Adrenal gland (tissue), 19 donors: Measurements from ENCODE around the gene VCAN. TPM values are rescaled to one million over a fixed set of nuclear protein-coding genes. Genes with fewer than 3 reads are reported as not detected.

ENCODE experiments used
- DNase-seq, 7 donors: peaks; one replicate each; pipeline ENCODE4 v3.0.0-alpha.2; 2019 to 2020
- H3K27ac ChIP-seq, 5 donors: fragments of 200-600 bp; sonication (generic) in 4 of 5; 1 replicate in 3 of 5; 2 replicates in 2 of 5; pipeline versions ENCODE4 v1.5.1 to v1.8.0; 2016 to 2020; ENCODE audit warnings: mild to moderate bottlenecking in 1 of 5
- H3K27me3 ChIP-seq: fragments of 200-600 bp; 2 replicates; pipeline ENCODE4 v1.8.0; 2021
- H3K36me3 ChIP-seq, 2 donors: fragments of 200-600 bp; replicated peaks in 1 of 2; 1 replicate in 1 of 2; 2 replicates in 1 of 2; pipeline versions ENCODE4 v1.5.1 to v1.8.0; 2018 to 2022
- H3K4me1 ChIP-seq, 2 donors: fragments of 200-600 bp; replicated peaks in 1 of 2; 1 replicate in 1 of 2; 2 replicates in 1 of 2; pipeline versions ENCODE4 v1.5.1 to v1.8.0; 2018 to 2021
- H3K4me3 ChIP-seq, 4 donors: fragments of 200-600 bp; sonication (generic) in 3 of 4; one replicate each; pipeline ENCODE4 v1.5.1; 2016 to 2018
- H3K9me3 ChIP-seq, 3 donors: fragments of 200-600 bp; sonication (generic) in 1 of 3; replicated peaks in 1 of 3; 1 replicate in 2 of 3; 2 replicates in 1 of 3; pipeline versions ENCODE4 v1.5.1 to v1.8.0; 2016 to 2021
- POLR2A ChIP-seq, 2 donors: fragments of 450-650 bp; IDR thresholded peaks; one replicate each; pipeline ENCODE4 v1.6.1; 2017; ENCODE audit warnings: antibody characterized with exemption in 2 of 2, mild to moderate bottlenecking in 2 of 2, moderate library complexity in 1 of 2
- WGBS, 4 donors: extraction: QIAGEN DNeasy Blood & Tissue Kit in 2 of 4; methylation state at CpG; one replicate each; pipeline versions ENCODE4 v1.1.5 to v1.1.7; 2013 to 2017; 5-methylcytosine and 5-hydroxymethylcytosine counted together
- intact Hi-C, 2 donors: fragments of 100-400 bp; cut with DNase I; formaldehyde crosslinking; loops; one replicate each; pipeline versions ENCODE4 v1.14.1 to v1.15.0; 2022 to 2023
- long read RNA-seq, 10 donors: library from polyadenylated mRNA in 3 of 10; unstranded in 2 of 10; stranded (forward) in 1 of 10; transcript quantifications; one replicate each; pipeline ENCODE4 v2.0.0 and lab custom pipeline, GENCODE V29; 2021 to 2026
- polyA plus RNA-seq, 3 donors: library from polyadenylated mRNA; stranded (reverse); fragments of 200-250 nt in 2 of 3; fragments of 350-450 nt in 1 of 3; fragmentation: Illumina TruSeq in 1 of 3; extraction: RNeasy Lipid Tissue Mini Kit (QIAGEN cat#74804) in 1 of 3; gene quantifications; one replicate each; pipeline ENCODE4 v1.2.3, GENCODE V29; 2013 to 2014
- total RNA-seq, 9 donors: library from RNA; depleted of rRNA in 4 of 9; stranded (reverse); fragments of >200 nt in 4 of 9; fragments of 120-200 nt in 1 of 9; fragmentation: NEBNext Ultra II Directional in 1 of 9; extraction: Animal tissue kit (Norgen Biotek cat#: 25700) in 1 of 9; gene quantifications; one replicate each; pipeline versions ENCODE4 v1.1.0 to v1.2.4, GENCODE V29; 2013 to 2023
- TF ChIP-seq, protein P1 (sequence below), 6 experiments: fragments of 450-650 bp in 4 of 6; fragments of 200-600 bp in 2 of 6; sonication (generic) in 1 of 6; IDR thresholded peaks; 1 replicate in 5 of 6; 2 replicates in 1 of 6; pipeline versions ENCODE4 v1.5.1 to v1.8.0; 2016 to 2021; ENCODE audit warnings: antibody characterized with exemption in 6 of 6, mild to moderate bottlenecking in 2 of 6, moderate library complexity in 1 of 6
- donor health status: healthy with polysubstance abuse.
- donor health status: Bipolar disorder and iron deficiency.
- donor health status: DM: yes; HTN: yes; CAD: no.
- donor health status: DM: no; HTN: no; CAD: no.
- donor health status: DM: no; HTN: no; CAD: no.
- donor health status: DM: yes; HTN: yes; CAD: no.

Gene VCAN
- total RNA-seq, result 100 to 1,000 TPM in 8 of 9 donors, 10 to 100 TPM in 1; 36.4 to 171 (median 154) TPM
- 10 to 100 TPM; 10.0 to 38.5 (median 31.9) TPM for polyA plus RNA-seq
- long read RNA-seq, donor 1, full-length matches to known transcripts, result 10 of 10 reads
- long read RNA-seq, donor 1, partial matches to known transcripts, result 0 of 10 reads
- long read RNA-seq, donor 1, other reads (novel, unspliced or antisense), result 0 of 10 reads
- long read RNA-seq, donor 2, full-length matches to known transcripts, result 6 of 6 reads
- long read RNA-seq, donor 2, partial matches to known transcripts, result 0 of 6 reads
- long read RNA-seq, donor 2, other reads (novel, unspliced or antisense), result 0 of 6 reads
- long read RNA-seq, donor 3, full-length matches to known transcripts, result 4 of 4 reads
- long read RNA-seq, donor 3, partial matches to known transcripts, result 0 of 4 reads
- long read RNA-seq, donor 3, other reads (novel, unspliced or antisense), result 0 of 4 reads
- long read RNA-seq, donor 4, full-length matches to known transcripts, result 9 of 16 reads
- long read RNA-seq, donor 4, partial matches to known transcripts, result 3 of 16 reads
- long read RNA-seq, donor 4, other reads (novel, unspliced or antisense), result 4 of 16 reads
- long read RNA-seq, donor 5, full-length matches to known transcripts, result 7 of 10 reads
- long read RNA-seq, donor 5, partial matches to known transcripts, result 2 of 10 reads
- long read RNA-seq, donor 5, other reads (novel, unspliced or antisense), result 1 of 10 reads
- long read RNA-seq, donor 6, transcript VCAN-210 (7 exons, 3,973 nt), result major isoform, 8 of 10 reads
- long read RNA-seq, donor 6, partial matches to known transcripts, result 0 of 10 reads
- long read RNA-seq, donor 6, other reads (novel, unspliced or antisense), result 2 of 10 reads
- long read RNA-seq, donor 7, partial matches to known transcripts, result 0 of 4 reads
- long read RNA-seq, donor 7, other reads (novel, unspliced or antisense), result 0 of 4 reads
- long read RNA-seq, donor 8, full-length matches to known transcripts, result 26 of 81 reads
- long read RNA-seq, donor 8, partial matches to known transcripts, result 55 of 81 reads
- long read RNA-seq, donor 8, other reads (novel, unspliced or antisense), result 0 of 81 reads
- long read RNA-seq, donor 9, full-length matches to known transcripts, result 27 of 27 reads
- long read RNA-seq, donor 9, partial matches to known transcripts, result 0 of 27 reads
- long read RNA-seq, donor 9, other reads (novel, unspliced or antisense), result 0 of 27 reads
- long read RNA-seq, donor 10, full-length matches to known transcripts, result 11 of 22 reads
- long read RNA-seq, donor 10, partial matches to known transcripts, result 11 of 22 reads
- long read RNA-seq, donor 10, other reads (novel, unspliced or antisense), result 0 of 22 reads

DNA sequence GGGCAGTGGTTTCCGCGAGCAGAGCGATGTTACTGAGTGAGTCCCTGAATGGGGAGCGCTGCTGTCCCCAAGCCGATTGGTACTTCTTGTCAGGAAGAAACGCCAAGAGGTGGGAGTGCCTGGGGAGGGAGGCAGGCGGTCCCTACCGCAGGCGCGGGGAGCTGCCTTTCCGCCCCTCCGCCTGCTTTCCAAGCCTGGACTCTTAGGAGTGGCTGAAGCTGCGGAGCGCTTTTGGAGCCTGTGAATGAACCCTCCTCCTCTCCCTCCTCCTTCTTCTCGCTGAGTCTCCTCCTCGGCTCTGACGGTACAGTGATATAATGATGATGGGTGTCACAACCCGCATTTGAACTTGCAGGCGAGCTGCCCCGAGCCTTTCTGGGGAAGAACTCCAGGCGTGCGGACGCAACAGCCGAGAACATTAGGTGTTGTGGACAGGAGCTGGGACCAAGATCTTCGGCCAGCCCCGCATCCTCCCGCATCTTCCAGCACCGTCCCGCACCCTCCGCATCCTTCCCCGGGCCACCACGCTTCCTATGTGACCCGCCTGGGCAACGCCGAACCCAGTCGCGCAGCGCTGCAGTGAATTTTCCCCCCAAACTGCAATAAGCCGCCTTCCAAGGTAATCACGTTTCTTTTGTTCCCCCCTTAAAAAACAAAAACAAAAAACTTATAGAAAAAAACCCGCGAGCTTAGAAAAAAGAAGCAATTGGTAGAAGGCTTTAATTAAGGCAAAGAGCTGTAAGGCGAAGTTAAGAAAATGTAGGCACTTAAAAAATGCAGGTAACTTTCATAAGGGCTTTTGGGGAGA lies at the start of gene VCAN:
Gene VCAN (plus strand): TSS at position 340 of the 808 bp plus-strand sequence. CDS start 11,775 bp downstream, outside the sequence.
- DNase-seq, result peak; percentile 49 to 78 (median 55)
- Histone ChIP-seq H3K27me3 (peaks cover 29% of the 10 kb centered on the region), H3K36me3 (no peaks in the 10 kb centered on the region), H3K4me3 (peak within 1 kb of the TSS in 2 of 4 donors; percentile 2 to 56), H3K27ac (peak within 1 kb of the TSS in 3 of 5 donors; percentile 8 to 77 (median 75)), H3K9me3 (no peaks in the 10 kb centered on the region), H3K4me1 (peaks cover 0 to 29% of the 10 kb centered on the region in 2 donors)
- TF ChIP-seq POLR2A (IDR thresholded peaks at IDR 0.05), result peak in 1 of 2 donors; percentile 56
- TF ChIP-seq, protein P1, sequence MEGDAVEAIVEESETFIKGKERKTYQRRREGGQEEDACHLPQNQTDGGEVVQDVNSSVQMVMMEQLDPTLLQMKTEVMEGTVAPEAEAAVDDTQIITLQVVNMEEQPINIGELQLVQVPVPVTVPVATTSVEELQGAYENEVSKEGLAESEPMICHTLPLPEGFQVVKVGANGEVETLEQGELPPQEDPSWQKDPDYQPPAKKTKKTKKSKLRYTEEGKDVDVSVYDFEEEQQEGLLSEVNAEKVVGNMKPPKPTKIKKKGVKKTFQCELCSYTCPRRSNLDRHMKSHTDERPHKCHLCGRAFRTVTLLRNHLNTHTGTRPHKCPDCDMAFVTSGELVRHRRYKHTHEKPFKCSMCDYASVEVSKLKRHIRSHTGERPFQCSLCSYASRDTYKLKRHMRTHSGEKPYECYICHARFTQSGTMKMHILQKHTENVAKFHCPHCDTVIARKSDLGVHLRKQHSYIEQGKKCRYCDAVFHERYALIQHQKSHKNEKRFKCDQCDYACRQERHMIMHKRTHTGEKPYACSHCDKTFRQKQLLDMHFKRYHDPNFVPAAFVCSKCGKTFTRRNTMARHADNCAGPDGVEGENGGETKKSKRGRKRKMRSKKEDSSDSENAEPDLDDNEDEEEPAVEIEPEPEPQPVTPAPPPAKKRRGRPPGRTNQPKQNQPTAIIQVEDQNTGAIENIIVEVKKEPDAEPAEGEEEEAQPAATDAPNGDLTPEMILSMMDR (IDR thresholded peaks at IDR 0.05), result no peak
- intact Hi-C loops, result no loop called here
- WGBS, 4 donors, result 0 to 2% (median 1%) methylated on average over 35 to 43 of the region's 43 CpGs

DNA sequence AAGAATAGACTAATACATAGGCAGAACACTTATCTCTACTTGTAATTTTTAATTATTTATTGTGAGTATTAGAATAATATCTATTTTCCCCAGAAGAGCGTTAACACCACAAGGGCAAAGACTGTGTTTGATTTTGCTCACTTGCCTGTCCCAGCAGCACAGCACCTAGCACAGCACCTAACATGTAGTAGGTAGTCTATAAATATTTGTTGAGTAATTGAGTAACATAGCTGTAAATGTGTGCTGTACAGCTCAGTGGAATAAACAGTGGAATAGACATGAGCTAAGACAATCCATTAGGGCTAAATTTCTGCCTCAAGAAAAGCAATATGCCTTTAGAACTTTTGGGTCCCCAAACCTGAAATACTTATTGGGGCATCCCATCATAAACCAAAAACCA lies 49.3 kb upstream of the VCAN start:
- H3K4me1 ChIP-seq, result no peaks in the 10 kb centered on the region
- DNase-seq, result no peak
- no peaks in the 10 kb centered on the region for H3K36me3 ChIP-seq
- H3K27me3 ChIP-seq, result no peaks in the 10 kb centered on the region
- no peak overlapping the region for H3K27ac ChIP-seq
- H3K4me3 ChIP-seq, result no peak overlapping the region
- 92 to 99% (median 95%) methylated on average over 1 of the region's 1 CpG for WGBS, 4 donors
- intact Hi-C loops, result no loop called here
- TF ChIP-seq, protein P1 (IDR thresholded peaks at IDR 0.05), result no peak
- TF ChIP-seq POLR2A (IDR thresholded peaks at IDR 0.05), result no peak
- H3K9me3 ChIP-seq, result no peaks in the 10 kb centered on the region

DNA sequence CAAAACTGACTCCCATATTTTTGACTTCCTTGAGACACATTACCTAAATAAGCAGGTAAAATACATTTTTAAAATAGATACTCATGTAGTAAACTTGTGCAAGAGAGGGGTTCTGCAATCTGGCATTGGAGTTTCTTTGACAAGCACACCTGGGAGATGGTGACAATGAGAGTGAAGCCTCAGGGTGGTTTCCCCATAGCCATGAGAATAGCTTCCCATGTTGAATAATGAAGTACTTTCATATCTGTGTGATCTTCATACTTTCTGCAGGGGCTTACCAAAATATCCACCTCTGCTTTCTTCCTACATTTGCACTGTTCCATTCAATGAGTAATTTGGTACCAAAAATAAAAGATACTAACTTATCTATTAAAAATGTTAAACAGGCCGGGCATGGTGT lies 44.7 kb upstream of the VCAN start:
- Histone ChIP-seq H3K36me3 (no peaks in the 10 kb centered on the region), H3K4me1 (no peaks in the 10 kb centered on the region), H3K4me3 (no peak overlapping the region), H3K9me3 (no peaks in the 10 kb centered on the region), H3K27me3 (no peaks in the 10 kb centered on the region), H3K27ac (no peak overlapping the region)
- TF ChIP-seq POLR2A (IDR thresholded peaks at IDR 0.05), result no peak
- TF ChIP-seq, protein P1 (IDR thresholded peaks at IDR 0.05), result no peak
- WGBS, 4 donors, result 95 to 100% (median 98%) methylated on average over 1 of the region's 1 CpG
- intact Hi-C loops, result no loop called here
- no peak for DNase-seq
